COLO829 (cell line): ENCODE measurements around the gene PSRC1.
"Not testable (repeated sequence)": the region's sequence is repeated elsewhere in the genome, so short reads cannot be mapped to it uniquely, and the experiment has no call there.

Experiments
- DNase-seq: peaks from one replicate; pipeline ENCODE4 v3.0.0; 2012; ENCODE audit warnings: low spot score

The PSRC1 gene

DNA sequence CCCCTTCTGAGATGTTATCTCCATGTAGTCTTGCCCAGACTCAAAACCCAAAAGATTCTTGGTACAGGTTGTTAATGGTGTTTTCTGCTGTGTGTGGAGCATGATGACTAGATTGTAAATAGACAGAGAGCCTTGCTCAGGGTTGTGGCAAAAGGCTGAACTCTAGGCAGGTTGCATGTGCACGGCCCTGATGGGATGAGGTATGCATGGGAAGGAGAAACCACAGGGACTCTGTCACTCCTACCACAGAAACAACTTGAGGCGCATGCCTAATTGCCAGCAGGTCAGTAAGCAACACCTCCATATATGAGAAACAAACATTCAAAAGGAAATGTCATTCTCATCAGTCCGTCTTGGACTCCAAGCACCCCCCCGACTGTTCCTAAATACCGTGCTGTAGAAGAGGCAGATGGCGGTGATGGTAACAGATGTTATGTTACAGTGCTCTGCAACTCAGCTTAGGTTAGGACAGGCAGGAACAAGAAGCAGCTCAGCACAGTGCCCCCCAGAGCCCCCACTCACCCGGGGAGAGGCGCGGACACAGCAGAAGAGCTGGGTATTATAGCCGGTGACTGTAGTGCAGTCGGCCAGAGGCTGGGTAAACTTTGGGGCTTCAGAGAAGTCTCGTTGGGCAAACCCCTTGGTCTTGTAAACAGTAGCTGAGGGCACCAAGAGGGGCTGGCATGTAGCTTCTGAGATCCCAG lies 12.9 kb upstream of the PSRC1 start:
- no peak for DNase-seq

DNA sequence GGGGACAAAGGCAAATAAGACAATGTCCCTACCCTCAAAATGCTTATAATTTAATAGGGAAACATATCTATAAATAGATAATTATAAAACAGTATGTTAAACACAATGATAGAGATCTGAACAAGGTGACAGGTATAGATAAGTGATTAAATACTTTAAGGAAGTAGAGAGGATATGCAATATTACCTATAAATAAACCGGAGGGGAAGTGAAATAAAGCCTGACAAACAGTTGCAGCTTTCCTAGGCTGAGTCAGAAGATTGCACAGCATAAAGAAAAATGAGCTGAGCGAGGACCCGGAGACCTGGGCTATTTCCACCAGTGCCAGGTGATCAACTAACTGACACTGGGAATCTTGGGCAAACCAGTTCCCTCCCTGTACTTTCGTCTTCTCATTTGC lies 11.5 kb upstream of the PSRC1 start:
- DNase-seq: no peak

DNA sequence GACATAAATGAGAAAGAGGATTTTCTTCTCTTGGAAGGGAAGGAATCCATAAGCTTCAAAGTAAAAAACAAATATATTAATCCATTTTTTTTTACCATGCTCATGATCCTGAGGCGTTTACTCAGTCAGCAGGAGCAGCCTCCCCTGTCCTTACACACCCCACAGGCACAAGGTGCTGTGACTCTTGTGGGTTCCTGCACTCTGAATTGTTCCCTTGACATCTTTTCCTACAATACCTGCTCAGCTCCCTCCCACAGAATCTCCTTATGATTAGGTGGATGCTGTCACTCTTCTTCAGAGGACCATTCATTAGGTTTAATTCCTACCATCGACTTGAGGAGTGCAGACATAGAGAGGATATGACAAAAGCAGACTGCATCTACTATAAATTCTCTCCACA lies 10.1 kb upstream of the PSRC1 start:
- no peak for DNase-seq

DNA sequence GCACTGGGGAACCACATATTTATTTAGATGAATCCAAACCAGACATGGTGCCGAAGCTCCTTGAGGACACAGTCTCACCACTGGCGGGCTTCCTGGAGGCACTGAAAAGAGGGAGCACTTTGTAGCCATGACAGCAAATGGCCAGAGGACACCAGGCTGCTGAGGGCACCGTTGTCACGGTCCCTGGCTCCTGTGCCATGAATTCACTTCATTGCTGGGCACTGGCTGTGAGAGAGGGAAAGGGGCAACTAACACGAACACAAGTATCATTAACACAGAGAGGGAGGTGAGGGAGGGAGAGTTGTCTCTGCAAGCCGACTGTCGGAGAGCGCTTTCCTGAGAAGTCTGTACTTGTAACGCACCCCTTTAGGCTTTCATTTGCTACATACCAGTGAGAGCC lies 9.4 kb upstream of the PSRC1 start:
- no peak for DNase-seq

DNA sequence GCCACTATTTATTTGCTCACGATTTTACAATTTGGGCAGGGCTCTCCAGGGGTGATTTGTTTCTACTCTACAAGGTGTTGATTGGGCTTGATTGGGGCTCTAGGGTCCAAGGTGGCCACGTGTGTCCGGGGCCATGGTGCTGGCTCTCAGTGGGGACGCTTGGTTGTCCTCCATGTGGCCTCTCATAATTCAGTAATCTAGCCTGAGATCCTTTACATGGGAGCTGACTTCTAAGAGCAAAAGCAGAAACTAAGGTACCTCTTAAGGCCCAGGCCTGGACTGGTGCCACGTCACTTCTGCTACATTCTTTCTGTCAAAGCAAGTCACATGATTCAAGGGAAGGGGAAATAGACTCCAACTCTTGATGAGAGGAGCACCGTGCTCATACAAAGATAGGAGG lies 8.1 kb upstream of the PSRC1 start:
- DNase-seq: no peak

DNA sequence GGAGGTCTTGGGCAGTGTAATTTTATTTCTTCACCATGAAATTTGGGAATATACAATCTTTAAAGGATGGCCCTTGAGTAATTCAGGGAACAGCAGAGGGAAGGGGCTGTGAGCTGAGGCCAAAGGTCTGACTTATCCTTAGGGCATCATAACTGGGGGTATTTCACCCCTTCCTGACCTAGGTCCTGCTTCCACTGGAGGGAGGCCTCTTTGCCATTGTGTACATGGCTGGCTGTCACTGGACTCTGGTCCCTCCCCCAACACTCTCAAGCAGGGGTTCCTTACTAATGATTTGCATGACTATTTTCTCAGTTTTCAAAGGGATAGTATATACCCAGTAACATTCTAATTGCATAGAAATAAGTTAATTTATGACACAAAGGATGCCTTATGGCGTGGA lies 7.2 kb upstream of the PSRC1 start:
- DNase-seq: no peak

DNA sequence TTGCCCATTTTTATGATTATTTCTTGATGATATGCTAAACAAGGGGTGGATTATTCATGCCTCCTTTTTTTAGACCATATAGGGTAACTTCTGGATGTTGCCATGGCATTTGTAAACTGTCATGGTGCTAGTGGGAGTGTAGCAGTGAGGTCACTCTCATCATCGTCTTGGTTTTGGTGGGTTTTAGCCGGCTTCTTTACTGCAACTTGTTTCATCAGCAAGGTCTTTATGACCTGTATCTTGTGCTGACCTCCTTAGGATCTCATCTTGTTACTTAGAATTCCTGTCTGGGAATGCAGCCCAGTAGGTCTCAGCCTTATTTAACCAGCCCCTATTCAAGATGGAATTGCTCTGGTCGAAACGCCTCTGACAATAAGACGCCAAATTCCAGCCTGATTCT lies 3.8 kb upstream of the PSRC1 start:
- not testable (repeated sequence) for DNase-seq

DNA sequence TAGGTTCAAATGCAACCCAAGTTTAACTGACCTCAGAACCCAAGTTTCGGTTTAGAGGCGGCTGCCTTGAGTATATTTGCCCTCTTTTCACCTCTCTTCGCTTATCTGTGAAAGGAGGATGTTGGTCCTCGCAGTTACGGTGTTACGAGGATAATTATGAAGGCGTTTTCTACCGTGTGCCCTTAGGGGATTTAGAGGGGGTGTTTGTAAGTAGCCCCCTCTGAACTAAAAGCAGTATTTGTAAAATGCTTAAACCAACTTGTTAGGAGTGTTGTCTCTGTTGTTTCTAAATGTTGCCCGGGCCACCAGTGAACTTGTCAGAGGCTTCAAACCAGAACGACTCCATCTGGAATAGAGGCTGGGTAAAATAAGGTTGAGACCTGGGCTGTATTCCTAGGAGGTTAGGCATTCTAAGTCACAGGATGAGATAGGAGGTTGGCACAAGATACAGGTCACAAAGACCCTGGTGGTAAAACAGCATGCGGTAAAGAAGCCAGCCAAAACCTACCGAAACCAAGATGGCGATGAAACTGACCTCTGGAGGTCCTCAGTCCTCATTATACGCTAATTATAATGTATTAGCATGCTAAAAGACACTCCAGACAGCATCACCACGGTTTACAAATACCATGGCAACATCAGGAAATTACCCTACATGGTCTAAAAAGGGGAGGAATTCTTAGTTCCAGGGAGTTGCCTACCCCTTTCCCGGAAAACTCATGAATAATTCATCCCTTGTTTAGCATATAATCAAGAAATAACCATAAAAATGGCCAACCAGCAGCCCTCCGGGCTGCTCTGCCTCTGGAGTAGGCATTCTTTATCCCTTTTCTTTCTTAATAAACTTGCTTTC lies 1.0 kb upstream of the PSRC1 start:
- no peak for DNase-seq

DNA sequence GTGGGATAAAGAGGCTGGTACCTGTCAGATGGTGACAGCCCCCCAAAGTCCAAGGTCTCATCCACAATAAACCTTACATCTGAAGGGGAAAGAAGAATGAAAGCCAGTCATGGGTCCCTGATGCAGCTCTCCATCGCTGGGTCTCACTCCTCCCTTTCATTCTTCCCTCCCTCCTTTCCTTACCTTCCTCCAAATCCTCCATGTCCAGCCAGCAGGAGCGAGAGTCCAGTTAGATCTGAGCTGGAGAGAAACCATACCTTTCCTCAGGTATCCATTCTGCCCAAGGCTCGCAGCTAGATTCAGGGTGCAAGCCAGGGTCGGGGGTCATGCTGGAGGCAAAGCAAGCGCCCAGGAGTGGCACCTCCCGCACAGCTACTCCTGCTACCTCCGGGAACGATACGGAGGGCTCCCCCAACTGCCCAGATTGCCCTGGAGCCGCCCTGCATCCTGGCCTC lies 421 bp downstream of the PSRC1 start:
- no peak for DNase-seq

DNA sequence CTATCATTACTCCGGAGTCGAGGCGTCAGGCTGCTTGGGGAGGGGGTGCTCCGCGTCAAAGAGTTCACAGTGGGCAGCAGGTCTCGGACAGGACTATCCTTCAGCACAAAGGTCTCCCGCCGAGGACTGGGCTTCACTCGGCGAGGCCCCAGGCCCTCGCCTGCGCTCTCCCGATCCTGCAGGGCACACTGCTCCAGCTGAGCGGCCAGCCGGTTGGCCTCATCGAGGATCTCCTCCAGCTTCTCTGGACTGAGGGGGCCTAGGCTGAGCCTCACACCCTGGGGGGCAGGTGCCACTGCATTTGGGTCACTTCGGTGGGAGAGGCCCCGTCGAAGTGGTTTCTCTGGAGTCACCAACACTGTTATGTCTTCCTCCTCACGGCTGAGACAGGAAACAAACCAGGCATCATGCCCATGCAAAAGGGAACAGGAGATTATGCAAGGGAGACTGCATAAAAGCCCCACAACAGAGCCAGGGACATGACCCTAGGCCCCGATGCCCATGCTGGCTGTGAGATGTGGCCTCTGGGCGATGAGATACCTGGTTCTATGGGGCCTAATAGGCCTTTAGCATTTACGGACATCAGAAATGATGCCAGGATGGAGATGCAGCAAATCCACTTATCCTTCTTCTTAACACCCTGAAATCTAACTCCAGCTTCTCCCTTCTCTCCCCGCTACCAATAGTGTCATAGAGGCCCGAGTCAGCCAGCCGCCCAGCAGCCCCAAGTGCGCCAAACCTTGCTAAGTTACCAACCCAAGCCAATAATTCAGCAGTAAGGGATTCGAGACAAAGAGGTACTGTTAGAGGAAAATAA lies 1.1 kb downstream of the PSRC1 start:
- no peak for DNase-seq

DNA sequence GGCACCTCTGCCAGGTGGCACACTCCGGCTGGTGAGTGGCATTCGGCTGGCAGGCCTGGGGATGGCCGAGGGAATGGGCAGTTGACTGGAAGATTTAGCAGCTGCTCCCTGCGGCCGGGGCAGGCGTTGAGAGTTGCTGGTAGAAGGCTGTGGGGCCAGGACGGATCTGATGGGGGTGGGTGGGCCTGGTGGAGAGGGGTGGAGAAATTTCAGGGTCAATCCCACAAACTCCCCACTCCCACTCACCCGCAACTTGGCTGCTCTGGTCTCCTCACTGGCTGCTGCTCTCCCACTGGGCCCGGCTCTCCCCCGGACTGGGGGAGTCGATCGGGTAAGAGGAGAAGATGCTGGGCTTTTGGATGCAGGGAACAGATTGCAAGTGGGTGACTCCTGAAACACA lies 2.1 kb downstream of the PSRC1 start:
- DNase-seq: no peak

DNA sequence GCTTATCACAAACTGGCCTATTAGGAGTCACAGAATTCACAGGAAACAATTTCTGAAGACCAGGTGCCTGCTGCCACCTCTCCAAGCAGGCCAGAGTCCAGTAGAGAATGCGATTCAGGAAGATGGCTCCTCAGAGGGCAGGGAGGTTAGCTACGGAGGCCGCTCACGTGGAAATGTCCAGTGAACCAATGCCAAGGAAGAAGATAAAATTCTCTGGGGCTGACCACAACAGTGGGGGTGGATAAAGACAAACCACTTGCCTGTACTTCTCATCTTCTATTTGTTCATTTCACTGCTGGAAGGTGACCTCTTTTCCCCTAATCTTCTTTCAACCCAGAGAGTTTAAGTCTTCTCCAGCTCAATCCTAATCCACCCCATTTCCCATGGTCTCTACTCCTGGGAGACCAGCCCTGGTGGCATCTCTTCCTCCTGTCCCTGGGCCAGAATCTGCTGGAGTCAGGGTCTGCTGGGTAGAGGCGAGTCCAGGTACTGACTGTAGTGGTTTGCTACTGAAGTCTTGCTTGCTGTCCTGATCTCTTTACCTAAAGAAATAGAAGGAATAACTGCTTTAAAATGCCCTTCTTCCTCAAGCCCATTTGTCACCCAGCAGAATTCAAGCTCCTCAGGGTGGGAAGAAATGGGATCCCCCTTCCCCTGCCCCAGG lies 3.2 kb downstream of the PSRC1 start:
- DNase-seq: no peak

DNA sequence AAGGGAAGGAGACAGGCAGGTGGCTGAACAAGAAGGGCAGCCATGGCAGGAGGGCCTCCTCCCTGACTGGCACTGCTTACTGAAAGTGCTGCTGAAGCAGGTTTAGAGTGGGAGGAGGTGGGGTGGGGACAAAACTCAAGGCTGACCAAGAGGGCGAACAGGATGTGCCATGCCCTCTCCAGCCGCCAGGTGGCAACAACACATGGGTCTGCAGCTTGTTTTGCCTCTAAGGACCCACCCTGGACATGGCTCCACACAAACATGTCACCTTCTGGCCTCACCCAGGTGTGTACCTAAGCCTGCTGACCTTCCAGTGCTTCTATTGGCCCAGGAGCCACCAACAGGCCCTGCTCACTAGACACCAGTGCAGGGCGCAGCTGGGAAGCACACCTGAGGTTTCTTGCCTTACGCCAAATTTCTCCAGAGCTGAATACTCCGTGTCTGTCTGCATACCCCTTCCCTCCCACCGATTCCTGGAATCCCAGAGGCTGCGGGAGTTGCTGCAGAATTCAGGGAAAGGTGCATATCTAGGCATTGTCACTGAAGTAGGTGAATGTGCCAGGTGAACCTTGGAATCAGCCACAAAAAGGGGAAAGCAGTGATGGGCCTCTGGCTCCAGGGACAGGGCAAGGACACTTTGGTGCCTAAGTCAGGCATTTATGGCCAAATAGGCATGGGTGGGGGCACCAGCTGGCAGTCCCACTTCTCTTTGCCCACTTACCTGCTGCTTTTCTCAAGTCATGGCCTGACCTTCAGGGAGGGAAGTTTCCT lies 5.3 kb downstream of the PSRC1 start:
- peak; percentile 55 for DNase-seq

DNA sequence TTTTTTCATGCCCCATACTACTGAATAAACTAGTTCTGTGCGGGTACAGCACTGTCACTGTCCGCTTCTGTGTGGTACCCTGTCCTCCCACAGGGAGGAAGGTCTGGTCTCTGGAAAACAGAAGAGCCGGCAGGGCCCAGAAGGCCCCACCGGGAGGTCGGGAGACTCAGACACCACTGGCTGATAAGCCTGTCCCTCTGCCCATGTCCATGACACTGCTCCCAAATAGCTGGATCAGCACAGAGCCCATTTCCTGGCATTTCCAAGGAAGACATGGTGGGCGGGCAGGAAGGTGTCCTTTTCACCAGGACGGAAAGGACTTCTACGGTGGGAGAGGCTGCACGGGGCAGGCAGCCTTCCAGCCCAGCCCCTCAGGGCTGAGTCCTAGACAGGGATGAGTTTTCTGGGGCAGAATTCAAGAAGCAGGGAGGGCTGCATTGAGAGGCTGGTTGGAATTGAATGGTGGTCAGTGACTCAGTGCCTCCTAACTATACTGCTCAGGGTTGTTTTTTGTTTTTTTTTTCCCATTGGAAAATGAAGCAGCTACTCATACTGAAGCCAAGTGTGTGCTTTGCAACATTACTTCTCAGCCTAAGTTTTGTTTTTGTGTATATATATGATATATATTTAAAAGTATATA lies 7.1 kb downstream of the PSRC1 start:
- no peak for DNase-seq

DNA sequence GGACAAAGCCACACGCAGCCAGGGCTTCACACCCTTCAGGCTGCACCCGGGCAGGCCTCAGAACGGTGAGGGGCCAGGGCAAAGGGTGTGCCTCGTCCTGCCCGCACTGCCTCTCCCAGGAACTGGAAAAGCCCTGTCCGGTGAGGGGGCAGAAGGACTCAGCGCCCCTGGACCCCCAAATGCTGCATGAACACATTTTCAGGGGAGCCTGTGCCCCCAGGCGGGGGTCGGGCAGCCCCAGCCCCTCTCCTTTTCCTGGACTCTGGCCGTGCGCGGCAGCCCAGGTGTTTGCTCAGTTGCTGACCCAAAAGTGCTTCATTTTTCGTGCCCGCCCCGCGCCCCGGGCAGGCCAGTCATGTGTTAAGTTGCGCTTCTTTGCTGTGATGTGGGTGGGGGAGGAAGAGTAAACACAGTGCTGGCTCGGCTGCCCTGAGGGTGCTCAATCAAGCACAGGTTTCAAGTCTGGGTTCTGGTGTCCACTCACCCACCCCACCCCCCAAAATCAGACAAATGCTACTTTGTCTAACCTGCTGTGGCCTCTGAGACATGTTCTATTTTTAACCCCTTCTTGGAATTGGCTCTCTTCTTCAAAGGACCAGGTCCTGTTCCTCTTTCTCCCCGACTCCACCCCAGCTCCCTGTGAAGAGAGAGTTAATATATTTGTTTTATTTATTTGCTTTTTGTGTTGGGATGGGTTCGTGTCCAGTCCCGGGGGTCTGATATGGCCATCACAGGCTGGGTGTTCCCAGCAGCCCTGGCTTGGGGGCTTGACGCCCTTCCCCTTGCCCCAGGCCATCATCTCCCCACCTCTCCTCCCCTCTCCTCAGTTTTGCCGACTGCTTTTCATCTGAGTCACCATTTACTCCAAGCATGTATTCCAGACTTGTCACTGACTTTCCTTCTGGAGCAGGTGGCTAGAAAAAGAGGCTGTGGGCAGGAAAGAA lies 8.1 kb downstream of the PSRC1 start:
- peak; percentile 65 for DNase-seq

DNA sequence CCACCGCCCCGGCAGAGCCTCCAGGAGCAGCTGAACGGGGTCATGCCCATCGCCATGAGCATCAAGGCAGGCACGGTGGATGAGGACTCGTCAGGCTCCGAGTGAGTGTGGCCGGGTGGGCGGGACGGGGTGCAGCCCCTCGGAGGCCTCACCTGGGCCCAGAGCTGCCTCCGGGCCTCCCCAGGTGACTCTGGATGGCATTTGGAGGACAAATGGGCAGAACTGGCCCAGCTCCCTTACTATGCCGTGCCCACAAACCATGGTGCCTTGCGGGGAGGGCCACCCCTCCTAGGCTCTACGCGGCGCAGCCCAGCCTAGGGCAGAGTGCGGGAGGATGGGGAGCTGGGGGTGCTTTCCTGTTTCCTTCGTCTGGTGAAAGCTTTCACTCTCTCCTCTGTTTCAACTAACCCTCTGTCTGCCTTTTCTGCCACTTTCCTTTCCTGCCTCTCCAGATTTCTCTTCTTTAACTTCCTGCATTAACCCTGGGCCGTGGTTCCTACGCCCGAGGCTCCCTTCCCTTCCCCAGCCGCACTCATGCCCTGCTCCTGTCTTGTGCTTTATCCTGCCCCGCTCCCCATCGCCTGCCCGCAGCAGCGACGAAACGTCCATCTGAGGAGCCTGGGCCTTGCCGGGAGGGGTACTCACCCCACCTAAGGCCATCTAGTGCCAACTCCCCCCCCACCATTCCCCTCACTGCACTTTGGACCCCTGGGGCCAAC lies 9.2 kb downstream of the PSRC1 start:
- no peak for DNase-seq

DNA sequence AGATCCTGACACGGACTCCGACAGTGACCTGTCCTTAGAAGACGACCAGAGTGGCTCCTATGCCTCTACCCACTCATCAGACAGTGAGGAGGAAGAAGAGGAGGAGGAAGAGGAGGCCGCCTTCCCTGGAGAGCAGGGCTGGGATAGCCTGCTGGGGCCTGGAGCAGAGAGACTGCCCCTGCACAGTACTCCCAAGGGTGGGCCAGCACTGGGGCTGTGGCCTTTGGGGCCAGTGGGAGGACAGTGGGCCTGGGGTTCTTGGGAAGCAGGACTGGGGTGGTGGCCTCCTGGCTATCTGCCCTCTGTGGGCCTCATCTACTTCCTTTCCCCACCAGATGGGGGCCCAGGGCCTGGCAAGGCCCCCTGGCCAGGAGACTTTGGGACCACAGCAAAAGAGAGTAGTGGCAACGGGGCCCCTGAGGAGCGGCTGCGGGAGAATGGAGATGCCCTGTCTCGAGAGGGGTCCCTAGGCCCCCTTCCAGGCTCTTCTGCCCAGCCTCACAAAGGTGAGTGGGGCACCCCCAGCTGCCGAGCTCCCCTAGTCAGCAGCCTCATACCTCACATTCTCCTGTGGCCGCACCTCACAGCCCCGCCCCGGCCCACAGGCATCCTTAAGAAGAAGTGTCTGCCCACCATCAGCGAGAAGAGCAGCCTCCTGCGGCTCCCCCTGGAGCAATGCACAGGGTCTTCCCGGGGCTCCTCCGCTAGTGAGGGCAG lies 10.0 kb downstream of the PSRC1 start:
- no peak for DNase-seq

DNA sequence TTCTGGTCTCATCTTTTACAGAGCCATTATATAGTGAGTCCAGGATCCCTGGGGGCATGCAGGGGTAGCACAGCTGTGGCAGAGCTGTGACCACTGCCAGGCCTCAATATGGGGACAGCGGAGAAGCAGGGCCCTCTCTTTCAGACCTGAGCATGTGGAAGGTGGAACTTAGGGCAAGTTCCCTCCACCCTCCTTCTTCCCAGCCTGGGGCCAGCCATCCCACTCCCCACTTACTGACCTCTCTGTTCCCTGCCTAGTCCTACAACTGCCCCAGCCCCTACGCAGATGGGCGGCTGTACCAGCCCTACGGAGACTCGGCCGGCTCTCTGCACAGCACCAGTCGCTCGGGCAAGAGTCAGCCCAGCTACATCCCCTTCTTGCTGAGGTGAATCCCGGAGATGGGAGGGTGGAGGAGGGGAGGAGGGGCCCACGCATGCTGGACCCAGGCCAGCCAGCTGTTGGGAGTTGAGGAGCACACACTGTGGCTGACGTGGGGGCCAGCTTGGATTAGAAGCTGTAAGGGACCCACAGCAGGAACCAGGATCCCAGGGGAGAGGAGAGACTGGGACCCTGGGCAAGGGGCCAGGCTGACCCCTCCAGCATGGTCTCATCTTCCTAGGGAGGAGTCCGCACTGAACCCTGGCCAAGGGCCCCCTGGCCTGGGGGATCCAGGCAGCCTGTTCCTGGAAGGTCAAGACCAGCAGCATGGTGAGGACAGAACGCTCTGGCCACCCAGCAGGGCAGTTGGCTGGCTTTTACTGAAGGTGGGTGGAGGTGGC lies 10.7 kb downstream of the PSRC1 start:
- DNase-seq: no peak
